Ishikawa (cell line): Measurements from ENCODE around the gene SORT1.

Source experiments
- CEBPB ChIP-seq: IDR thresholded peaks from 2 replicates; pipeline ENCODE4 v1.6.1; 2012
- CREB1 ChIP-seq: IDR thresholded peaks from 2 replicates; pipeline ENCODE4 v1.6.1; 2012; ENCODE audit warnings: low read depth
- EGR1 ChIP-seq: IDR thresholded peaks from 2 replicates; pipeline ENCODE4 v1.6.1; 2012
- EP300 ChIP-seq: IDR thresholded peaks from 2 replicates; pipeline ENCODE4 v1.6.1; 2012; ENCODE audit warnings: borderline replicate concordance
- FOXM1 ChIP-seq: IDR thresholded peaks from 2 replicates; pipeline ENCODE4 v1.6.1; 2012; ENCODE audit warnings: low read depth, borderline replicate concordance
- NFIC ChIP-seq: IDR thresholded peaks from 2 replicates; pipeline ENCODE4 v1.6.1; 2012
- RAD21 ChIP-seq: IDR thresholded peaks from 2 replicates; pipeline ENCODE4 v1.6.1; 2012; ENCODE audit warnings: low read depth
- REST ChIP-seq: IDR thresholded peaks from 2 replicates; pipeline ENCODE4 v1.6.1; 2012; ENCODE audit warnings: low read depth, mild to moderate bottlenecking
- TAF1 ChIP-seq: IDR thresholded peaks from 2 replicates; pipeline ENCODE4 v1.6.1; 2012; ENCODE audit warnings: low read depth, mild to moderate bottlenecking
- TCF12 ChIP-seq: IDR thresholded peaks from 2 replicates; pipeline ENCODE4 v1.6.1; 2012; ENCODE audit warnings: low read depth
- TEAD4 ChIP-seq: IDR thresholded peaks from 2 replicates; pipeline ENCODE4 v1.6.1; 2012
- USF1 ChIP-seq: IDR thresholded peaks from 2 replicates; pipeline ENCODE4 v1.6.1; 2012
- YY1 ChIP-seq: IDR thresholded peaks from 2 replicates; pipeline ENCODE4 v1.6.1; 2012; ENCODE audit warnings: low read depth
- ZBTB7A ChIP-seq: IDR thresholded peaks from 2 replicates; pipeline ENCODE4 v1.6.1; 2012; ENCODE audit warnings: low read depth
- TF ChIP-seq, protein P1 (sequence below): IDR thresholded peaks from 2 replicates; pipeline ENCODE4 v1.6.1; 2012

Gene SORT1

DNA sequence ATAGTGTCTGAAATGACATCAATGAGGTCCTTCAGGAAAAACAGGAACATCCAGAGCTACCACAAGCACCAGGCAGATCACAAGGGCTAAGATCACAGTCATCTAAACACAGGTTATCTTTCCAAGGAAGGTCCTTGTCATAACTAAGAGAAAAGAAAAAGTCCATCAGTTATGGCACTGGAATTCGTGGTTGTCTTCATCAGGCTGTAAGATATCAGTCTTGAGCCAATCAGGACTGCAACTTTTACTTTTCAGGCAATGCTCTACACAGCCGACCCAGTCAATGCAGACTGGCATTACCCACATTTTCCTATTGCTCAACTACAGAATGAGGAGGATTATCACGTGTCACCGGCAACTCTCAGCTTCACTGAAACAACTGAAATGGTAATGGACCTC, 26.4 kb downstream of the SORT1 start:
- TF ChIP-seq, protein P1, sequence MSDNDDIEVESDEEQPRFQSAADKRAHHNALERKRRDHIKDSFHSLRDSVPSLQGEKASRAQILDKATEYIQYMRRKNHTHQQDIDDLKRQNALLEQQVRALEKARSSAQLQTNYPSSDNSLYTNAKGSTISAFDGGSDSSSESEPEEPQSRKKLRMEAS, result no peak
- TF ChIP-seq REST (no peak), YY1 (no peak), FOXM1 (no peak), TCF12 (no peak), RAD21 (no peak), ZBTB7A (no peak), CREB1 (no peak), CEBPB (no peak), TAF1 (no peak), EGR1 (no peak), USF1 (no peak), EP300 (no peak), TEAD4 (no peak), NFIC (no peak)

DNA sequence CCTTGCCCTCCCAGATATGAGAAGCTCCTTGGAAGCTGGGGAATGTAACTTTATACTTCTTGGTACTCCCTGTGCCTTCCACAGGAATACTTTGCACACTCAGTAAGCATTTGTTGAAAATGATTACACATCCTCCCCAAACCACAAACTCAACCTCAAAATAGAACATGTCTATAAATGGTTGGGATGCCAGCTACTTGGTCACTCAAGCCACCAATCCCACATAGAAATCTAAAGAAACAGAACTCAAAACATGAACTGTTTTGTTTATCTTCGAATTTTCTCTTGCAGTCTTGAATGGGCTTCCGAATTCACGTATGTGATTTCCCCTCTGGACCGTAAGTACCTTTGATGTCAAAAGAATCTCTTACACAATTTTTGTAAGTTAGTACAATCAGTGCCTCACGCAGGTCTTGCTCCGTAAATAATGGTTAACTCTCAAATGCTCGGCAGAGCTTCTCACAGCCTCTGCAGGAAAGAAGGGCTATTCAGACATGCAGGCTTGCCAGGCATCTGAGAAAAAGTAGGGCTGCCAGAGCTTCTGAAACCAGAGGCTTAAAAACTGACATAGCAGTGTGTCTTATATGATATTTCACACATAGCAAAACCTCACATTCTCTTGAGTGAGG, 26.9 kb downstream of the SORT1 start:
- TF ChIP-seq ZBTB7A, result no peak
- no peak for TF ChIP-seq REST
- TF ChIP-seq, protein P1, result no peak
- no peak for TF ChIP-seq RAD21
- no peak for TF ChIP-seq FOXM1
- TF ChIP-seq CEBPB, result no peak
- no peak for TF ChIP-seq NFIC
- TF ChIP-seq USF1, result no peak
- TF ChIP-seq EGR1, result no peak
- no peak for TF ChIP-seq TCF12
- TF ChIP-seq TEAD4, result no peak
- TF ChIP-seq TAF1, result no peak
- no peak for TF ChIP-seq EP300
- no peak for TF ChIP-seq YY1
- no peak for TF ChIP-seq CREB1

GRCh38 chr1:109369167-109369746, 28.5 kb downstream of the SORT1 start:
- TF ChIP-seq EP300 (no peak), TCF12 (no peak), YY1 (no peak), ZBTB7A (no peak), REST (no peak), TEAD4 (no peak), RAD21 (no peak), CEBPB (no peak), EGR1 (no peak), USF1 (no peak), FOXM1 (no peak), TAF1 (no peak), NFIC (no peak), CREB1 (no peak)
- TF ChIP-seq, protein P1, result no peak
